HEK293 (cell line): Measurements from ENCODE around the gene ZMYM4.

ENCODE experiments used
- BCL11A ChIP-seq: fragments of 450-650 bp; formaldehyde crosslinking; IDR thresholded peaks from 2 replicates; pipeline ENCODE4 v1.5.1; 2016; ENCODE audit warnings: low read depth, missing biosample characterization, missing genetic modification characterization
- HIC1 ChIP-seq: fragments of 450-650 bp; formaldehyde crosslinking; IDR thresholded peaks from 2 replicates; pipeline ENCODE4 v1.5.1; 2016; ENCODE audit warnings: missing biosample characterization, missing genetic modification characterization
- HOXC10 ChIP-seq: sonication (generic); formaldehyde crosslinking; IDR thresholded peaks from 2 replicates; pipeline ENCODE4 v1.8.1; 2023; ENCODE audit warnings: mild to moderate bottlenecking, missing genetic modification reagents
- IKZF3 ChIP-seq: fragments of 450-650 bp; IDR thresholded peaks from 2 replicates; pipeline ENCODE4 v1.5.0; 2018; ENCODE audit warnings: missing biosample characterization, mild to moderate bottlenecking, missing genetic modification characterization, moderate library complexity
- KLF10 ChIP-seq: fragments of 450-650 bp; IDR thresholded peaks from 2 replicates; pipeline ENCODE4 v1.5.1; 2018; ENCODE audit warnings: missing biosample characterization, mild to moderate bottlenecking, missing genetic modification characterization
- MYNN ChIP-seq: fragments of 450-650 bp; formaldehyde crosslinking; IDR thresholded peaks from 2 replicates; pipeline ENCODE4 v1.5.1; 2016; ENCODE audit warnings: missing biosample characterization, missing genetic modification characterization, borderline replicate concordance
- OVOL3 ChIP-seq: fragments of 450-650 bp; formaldehyde crosslinking; IDR thresholded peaks from 2 replicates; pipeline ENCODE4 v1.5.1; 2016; ENCODE audit warnings: missing biosample characterization, missing genetic modification characterization
- PATZ1 ChIP-seq: fragments of 450-650 bp; formaldehyde crosslinking; IDR thresholded peaks from 2 replicates; pipeline ENCODE4 v1.5.1; 2016; ENCODE audit warnings: missing biosample characterization, missing genetic modification characterization
- PRDM1 ChIP-seq: fragments of 450-650 bp; formaldehyde crosslinking; IDR thresholded peaks from 2 replicates; pipeline ENCODE4; 2016; ENCODE audit warnings: missing biosample characterization, missing genetic modification characterization
- WT1 ChIP-seq: fragments of 450-650 bp; formaldehyde crosslinking; IDR thresholded peaks from 2 replicates; pipeline ENCODE4 v1.5.1; 2016; ENCODE audit warnings: missing biosample characterization, missing genetic modification characterization
- ZBTB20 ChIP-seq: fragments of 450-650 bp; formaldehyde crosslinking; IDR thresholded peaks from 2 replicates; pipeline ENCODE4 v1.5.1; 2016; ENCODE audit warnings: missing biosample characterization, missing genetic modification characterization
- ZBTB48 ChIP-seq: fragments of 450-650 bp; formaldehyde crosslinking; IDR thresholded peaks from 2 replicates; pipeline ENCODE4 v1.5.1; 2016; ENCODE audit warnings: missing biosample characterization, missing genetic modification characterization
- ZBTB7A ChIP-seq: fragments of 450-650 bp; formaldehyde crosslinking; IDR thresholded peaks from 2 replicates; pipeline ENCODE4 v1.5.1; 2016; ENCODE audit warnings: low read depth, missing biosample characterization, missing genetic modification characterization
- ZBTB8A ChIP-seq: fragments of 450-650 bp; formaldehyde crosslinking; IDR thresholded peaks from 2 replicates; pipeline ENCODE4 v1.5.1; 2016; ENCODE audit warnings: missing biosample characterization, missing genetic modification characterization
- ZIC2 ChIP-seq: fragments of 450-650 bp; formaldehyde crosslinking; IDR thresholded peaks from 2 replicates; pipeline ENCODE4 v1.5.1; 2016; ENCODE audit warnings: missing biosample characterization, missing genetic modification characterization
- ZNF10 ChIP-seq: fragments of 450-650 bp; formaldehyde crosslinking; IDR thresholded peaks from 2 replicates; pipeline ENCODE4 v1.5.1; 2017; ENCODE audit warnings: missing biosample characterization, missing genetic modification characterization
- ZNF140 ChIP-seq: fragments of 450-650 bp; formaldehyde crosslinking; IDR thresholded peaks from 2 replicates; pipeline ENCODE4 v1.5.1; 2016; ENCODE audit warnings: missing biosample characterization, missing genetic modification characterization
- ZNF174 ChIP-seq: fragments of 450-650 bp; formaldehyde crosslinking; IDR thresholded peaks from 2 replicates; pipeline ENCODE4 v1.5.0; 2017; ENCODE audit warnings: missing biosample characterization, mild to moderate bottlenecking, missing genetic modification characterization
- ZNF19 ChIP-seq: fragments of 450-650 bp; formaldehyde crosslinking; IDR thresholded peaks from 2 replicates; pipeline ENCODE4; 2016; ENCODE audit warnings: missing biosample characterization, missing genetic modification characterization, low read depth
- ZNF2 ChIP-seq: fragments of 450-650 bp; formaldehyde crosslinking; IDR thresholded peaks from 2 replicates; pipeline ENCODE4 v1.5.1; 2016; ENCODE audit warnings: missing biosample characterization, missing genetic modification characterization
- ZNF202 ChIP-seq: fragments of 450-650 bp; formaldehyde crosslinking; IDR thresholded peaks from 2 replicates; pipeline ENCODE4 v1.5.1; 2016; ENCODE audit warnings: missing biosample characterization, missing genetic modification characterization, borderline replicate concordance
- ZNF24 ChIP-seq: fragments of 450-650 bp; formaldehyde crosslinking; IDR thresholded peaks from 2 replicates; pipeline ENCODE4 v1.5.1; 2016; ENCODE audit warnings: missing biosample characterization, missing genetic modification characterization
- ZNF335 ChIP-seq: fragments of 450-650 bp; formaldehyde crosslinking; conservative IDR thresholded peaks from 2 replicates; pipeline ENCODE4 v1.5.1; 2016; ENCODE audit warnings: missing biosample characterization, missing genetic modification characterization
- ZNF350 ChIP-seq: fragments of 450-650 bp; formaldehyde crosslinking; IDR thresholded peaks from 2 replicates; pipeline ENCODE4 v1.5.0; 2017; ENCODE audit warnings: missing biosample characterization, mild to moderate bottlenecking, missing genetic modification characterization
- ZNF433 ChIP-seq: fragments of 450-650 bp; formaldehyde crosslinking; IDR thresholded peaks from 2 replicates; pipeline ENCODE4 v1.5.1; 2016; ENCODE audit warnings: missing biosample characterization, missing genetic modification characterization, low read depth
- ZNF501 ChIP-seq: fragments of 450-650 bp; formaldehyde crosslinking; IDR thresholded peaks from 2 replicates; pipeline ENCODE4 v1.5.1; 2016; ENCODE audit warnings: missing biosample characterization, missing genetic modification characterization
- ZNF510 ChIP-seq: fragments of 450-650 bp; formaldehyde crosslinking; IDR thresholded peaks from 2 replicates; pipeline ENCODE4 v1.5.1; 2018; ENCODE audit warnings: mild to moderate bottlenecking, missing genetic modification characterization, missing biosample characterization; ENCODE audit not compliant: insufficient replicate concordance
- ZNF585B ChIP-seq: fragments of 450-650 bp; formaldehyde crosslinking; IDR thresholded peaks from 2 replicates; pipeline ENCODE4 v1.5.1; 2016; ENCODE audit warnings: missing biosample characterization, missing genetic modification characterization
- ZNF596 ChIP-seq: fragments of 450-650 bp; IDR thresholded peaks from 2 replicates; pipeline ENCODE4 v1.5.0; 2018; ENCODE audit warnings: missing biosample characterization, mild to moderate bottlenecking, missing genetic modification characterization, moderate library complexity
- ZNF639 ChIP-seq: fragments of 450-650 bp; formaldehyde crosslinking; IDR thresholded peaks from 2 replicates; pipeline ENCODE4 v1.5.1; 2016; ENCODE audit warnings: missing biosample characterization, missing genetic modification characterization
- ZNF658 ChIP-seq: fragments of 450-650 bp; formaldehyde crosslinking; IDR thresholded peaks from 2 replicates; pipeline ENCODE4; 2016; ENCODE audit warnings: missing biosample characterization, missing genetic modification characterization
- ZNF747 ChIP-seq: fragments of 450-650 bp; formaldehyde crosslinking; IDR thresholded peaks from 2 replicates; pipeline ENCODE4 v1.5.1; 2016; ENCODE audit warnings: missing biosample characterization, missing genetic modification characterization
- ZNF830 ChIP-seq: fragments of 450-650 bp; IDR thresholded peaks from 2 replicates; pipeline ENCODE4 v1.5.0; 2018; ENCODE audit warnings: missing biosample characterization, missing genetic modification characterization, low read depth, mild to moderate bottlenecking, moderate library complexity
- ZXDB ChIP-seq: fragments of 450-650 bp; formaldehyde crosslinking; IDR thresholded peaks from 2 replicates; pipeline ENCODE4 v1.5.1; 2016; ENCODE audit warnings: missing biosample characterization, missing genetic modification characterization
- TF ChIP-seq, protein P1 (sequence below): fragments of 450-650 bp; formaldehyde crosslinking; IDR thresholded peaks from 2 replicates; pipeline ENCODE4 v1.5.1; 2016; ENCODE audit warnings: missing biosample characterization, missing genetic modification characterization

ZMYM4 gene

DNA sequence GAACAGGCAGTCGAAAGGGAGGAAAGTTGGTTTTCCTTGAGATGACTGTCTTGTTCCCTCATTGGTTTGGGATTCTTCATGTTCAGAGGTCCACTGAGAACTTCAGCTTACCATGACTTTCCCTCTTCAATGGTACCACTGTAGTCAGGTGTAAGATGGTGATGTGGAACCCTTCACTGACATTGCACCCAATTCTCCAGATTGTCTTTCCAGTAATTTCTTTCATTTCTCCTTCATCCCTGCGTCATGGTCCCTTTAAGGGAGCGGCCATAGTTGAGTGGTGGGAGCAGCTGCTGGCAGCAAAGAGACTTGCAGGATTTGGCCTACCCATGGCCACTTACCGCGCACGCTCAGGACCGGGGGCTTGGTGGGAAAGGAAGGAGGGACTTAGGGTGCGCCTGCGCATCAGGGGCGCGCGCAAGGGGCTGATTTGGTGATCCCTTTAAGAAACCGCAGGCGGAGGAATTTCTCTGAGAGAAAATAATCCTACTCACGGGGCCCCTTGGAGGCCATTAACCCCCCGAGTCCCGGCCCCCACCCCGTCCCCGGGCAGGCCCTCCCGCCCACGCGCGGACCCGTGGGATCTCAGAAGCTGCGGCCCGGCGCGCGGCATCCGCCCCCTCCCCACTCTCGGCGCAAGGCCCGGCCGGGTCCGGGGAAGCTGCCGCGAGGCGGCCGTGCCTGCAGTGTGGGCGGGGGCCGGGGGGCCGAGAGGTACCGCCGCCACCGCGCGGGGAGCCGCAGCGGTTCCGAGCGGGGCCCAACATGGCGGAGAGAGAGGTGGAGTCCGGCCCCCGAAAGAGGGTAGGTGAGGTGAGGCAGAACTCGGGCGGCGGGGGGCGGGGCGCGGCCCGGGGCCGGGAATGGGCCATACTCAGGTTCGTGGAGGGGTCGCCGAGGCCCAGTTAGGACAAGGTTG is at the start of gene ZMYM4 (continued):
- TF ChIP-seq HIC1 (tag by site-specific recombination), result no peak
- no peak for TF ChIP-seq ZNF501
- TF ChIP-seq BCL11A (tag by site-specific recombination), result no peak
- TF ChIP-seq ZNF350 (tag by site-specific recombination), result no peak
- TF ChIP-seq, protein P1, sequence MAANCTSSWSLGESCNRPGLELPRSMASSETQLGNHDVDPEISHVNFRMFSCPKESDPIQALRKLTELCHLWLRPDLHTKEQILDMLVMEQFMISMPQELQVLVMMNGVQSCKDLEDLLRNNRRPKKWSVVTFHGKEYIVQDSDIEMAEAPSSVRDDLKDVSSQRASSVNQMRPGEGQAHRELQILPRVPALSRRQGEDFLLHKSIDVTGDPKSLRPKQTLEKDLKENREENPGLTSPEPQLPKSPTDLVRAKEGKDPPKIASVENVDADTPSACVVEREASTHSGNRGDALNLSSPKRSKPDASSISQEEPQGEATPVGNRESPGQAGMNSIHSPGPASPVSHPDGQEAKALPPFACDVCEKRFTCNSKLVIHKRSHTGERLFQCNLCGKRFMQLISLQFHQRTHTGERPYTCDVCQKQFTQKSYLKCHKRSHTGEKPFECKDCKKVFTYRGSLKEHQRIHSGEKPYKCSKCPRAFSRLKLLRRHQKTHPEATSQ (tag by site-specific recombination), result no peak
- TF ChIP-seq KLF10 (tag by site-specific recombination), result 0 out of 2 replicates have a peak, but pooled peaks have one; percentile 63
- TF ChIP-seq ZNF335 (tag by site-specific recombination), result peak; percentile 88
- TF ChIP-seq ZNF830 (tag by site-specific recombination), result no peak
- TF ChIP-seq ZNF658 (tag by site-specific recombination), result no peak
- peak; percentile 65; the same call in 1 of the 2 replicates for TF ChIP-seq PATZ1 (tag by site-specific recombination)
- TF ChIP-seq ZBTB7A (tag by site-specific recombination), result peak; percentile 16; the same call in 1 of the 2 replicates
- TF ChIP-seq ZNF174 (tag by site-specific recombination), result 0 out of 2 replicates have a peak, but pooled peaks have one; percentile 15
- no peak for TF ChIP-seq ZNF585B (tag by site-specific recombination)
- TF ChIP-seq WT1 (tag by site-specific recombination), result no peak
- peak; percentile 93 for TF ChIP-seq ZBTB48 (tag by site-specific recombination)
- TF ChIP-seq ZNF140 (tag by site-specific recombination), result no peak
- no peak for TF ChIP-seq IKZF3 (tag by site-specific recombination)
- no peak for TF ChIP-seq ZNF747 (tag by site-specific recombination)
- peak; percentile 69 for TF ChIP-seq ZXDB (tag by site-specific recombination)
- 0 out of 2 replicates have a peak, but pooled peaks have one; percentile 44 for TF ChIP-seq ZNF596
- no peak for TF ChIP-seq HOXC10 (CRISPR knock-in tag)
- peak; percentile 94 for TF ChIP-seq ZBTB20
- no peak for TF ChIP-seq ZNF10
- no peak for TF ChIP-seq ZIC2 (tag by site-specific recombination)
- TF ChIP-seq ZNF19 (tag by site-specific recombination), result no peak
- TF ChIP-seq ZBTB8A, result peak; percentile 19; the same call in 1 of the 2 replicates
- no peak for TF ChIP-seq ZNF202 (tag by site-specific recombination)
- no peak for TF ChIP-seq ZNF639 (tag by site-specific recombination)
- no peak for TF ChIP-seq ZNF24
- no peak for TF ChIP-seq ZNF510 (tag by site-specific recombination)
- TF ChIP-seq PRDM1 (tag by site-specific recombination), result no peak; the same call in 1 of the 2 replicates
- TF ChIP-seq OVOL3 (tag by site-specific recombination), result no peak
- TF ChIP-seq MYNN (tag by site-specific recombination), result no peak
- no peak for TF ChIP-seq ZNF433 (tag by site-specific recombination)
- peak; percentile 42; the same call in 1 of the 2 replicates for TF ChIP-seq ZNF2 (tag by site-specific recombination)
